ENCODE results near the gene GPR78.
"Not testable (repeated sequence)": the region's sequence is repeated elsewhere in the genome, so short reads cannot be mapped to it uniquely, and the experiment has no call there.

Gene GPR78

DNA sequence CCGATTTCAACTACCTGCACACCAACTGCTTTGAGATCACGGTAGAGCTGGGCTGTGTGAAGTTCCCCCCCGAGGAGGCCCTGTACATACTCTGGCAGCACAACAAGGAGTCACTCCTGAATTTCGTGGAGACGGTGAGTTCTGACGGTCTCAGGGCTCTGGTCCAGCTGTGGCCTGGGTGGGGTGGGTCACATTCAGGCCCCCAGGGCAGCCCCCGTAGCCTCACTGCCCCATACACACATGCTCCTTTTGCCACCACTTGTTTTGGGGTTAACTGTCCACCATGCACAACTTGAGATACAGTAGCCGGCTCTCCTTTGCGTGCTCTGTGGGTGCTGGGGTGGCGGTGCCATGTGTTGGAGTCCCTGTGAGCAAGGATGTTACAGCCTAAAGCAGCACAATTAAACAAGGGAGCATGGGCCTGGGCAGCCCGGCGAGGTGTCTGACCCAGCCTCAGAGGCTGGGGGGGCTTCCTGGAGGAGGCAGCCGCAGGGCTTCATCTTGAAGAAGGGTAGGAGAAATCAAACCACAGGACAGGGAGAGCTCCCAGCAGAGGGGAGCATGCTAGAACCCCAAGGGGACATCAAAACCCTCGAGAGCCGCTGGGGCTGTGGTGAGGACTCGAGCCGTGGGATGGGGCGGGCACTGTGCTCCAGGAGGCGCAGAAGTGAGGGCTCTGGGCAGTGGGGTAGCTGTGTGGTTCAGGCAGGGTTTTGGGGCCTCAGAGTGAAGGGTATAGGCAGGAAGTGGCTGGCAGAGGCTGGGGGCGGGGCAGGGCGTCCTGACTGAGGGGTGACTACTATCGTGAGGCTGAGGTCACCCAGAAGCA is 34.4 kb downstream of the GPR78 start:
- DNase-seq (ENCODE audit: low read depth, low spot score), result no peak

- DNase-seq (ENCODE audit: low read depth, low spot score), result no peak
Measured at GRCh38 chr4:8615366-8615765, 35.2 kb downstream of the GPR78 start.

GRCh38 chr4:8615921-8616787 is 36.0 kb downstream of the GPR78 start:
- DNase-seq (ENCODE audit: low read depth, low spot score), result no peak

GRCh38 chr4:8616831-8617230 is 36.6 kb downstream of the GPR78 start:
- no peak for DNase-seq (ENCODE audit: low read depth, low spot score)

- no peak for DNase-seq (ENCODE audit: low read depth, low spot score)
Measured at GRCh38 chr4:8617486-8618040, 37.4 kb downstream of the GPR78 start.

GRCh38 chr4:8618421-8618820 is 38.2 kb downstream of the GPR78 start:
- no peak for DNase-seq (ENCODE audit: low read depth, low spot score)

DNA sequence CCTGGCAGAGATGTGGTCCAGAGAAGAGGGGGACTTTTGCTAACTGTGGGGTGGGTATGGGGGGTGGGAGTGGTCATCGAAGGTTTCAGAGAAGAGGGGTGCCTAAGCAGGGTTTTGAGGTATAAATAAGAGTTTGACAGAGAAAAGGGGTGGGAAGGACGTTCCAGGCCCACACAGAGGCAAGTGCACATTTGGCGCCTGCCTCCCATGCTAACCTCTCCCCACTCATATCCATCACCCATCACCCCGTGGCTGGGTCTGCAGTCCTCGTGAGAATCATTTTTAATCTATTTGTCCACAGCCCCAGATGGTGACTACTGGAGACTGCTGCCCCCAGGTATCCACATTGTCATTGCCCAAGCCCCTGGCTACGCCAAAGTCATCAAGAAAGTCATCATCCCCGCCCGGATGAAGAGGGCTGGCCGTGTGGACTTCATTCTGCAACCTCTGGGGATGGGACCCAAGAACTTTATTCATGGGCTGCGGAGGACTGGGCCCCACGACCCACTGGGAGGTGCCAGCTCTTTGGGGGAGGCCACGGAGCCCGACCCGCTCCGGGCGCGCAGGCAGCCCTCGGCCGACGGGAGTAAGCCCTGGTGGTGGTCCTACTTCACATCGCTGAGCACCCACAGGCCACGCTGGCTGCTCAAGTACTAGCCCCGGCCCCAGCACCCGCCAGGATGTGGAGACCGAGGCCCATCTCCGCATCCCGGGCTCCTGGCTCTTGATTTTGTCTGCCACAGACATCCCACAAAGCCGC is 38.9 kb downstream of the GPR78 start:
- DNase-seq (ENCODE audit: low read depth, low spot score), result no peak

DNA sequence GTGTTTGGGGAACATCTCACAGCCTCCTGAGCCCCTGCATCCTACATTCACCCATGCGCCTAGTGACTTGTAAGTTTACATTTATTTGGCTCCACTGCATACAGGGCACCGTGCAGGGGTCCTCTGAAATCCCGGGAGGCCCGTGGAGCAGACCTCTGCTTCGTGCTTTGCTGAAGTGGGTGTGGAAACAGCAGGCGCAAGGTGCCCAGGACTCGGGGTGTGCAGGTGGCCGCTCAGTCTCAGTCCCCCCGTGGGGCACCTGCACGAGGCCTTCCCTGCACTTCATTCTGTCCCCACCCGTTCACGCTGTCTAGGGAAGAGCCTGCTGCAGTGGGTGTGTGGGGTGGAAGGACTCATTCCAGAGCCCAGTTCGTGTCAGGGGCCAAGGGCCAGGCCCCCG is 40.9 kb downstream of the GPR78 start:
- not testable (repeated sequence) for DNase-seq (ENCODE audit: low read depth, low spot score)

DNA sequence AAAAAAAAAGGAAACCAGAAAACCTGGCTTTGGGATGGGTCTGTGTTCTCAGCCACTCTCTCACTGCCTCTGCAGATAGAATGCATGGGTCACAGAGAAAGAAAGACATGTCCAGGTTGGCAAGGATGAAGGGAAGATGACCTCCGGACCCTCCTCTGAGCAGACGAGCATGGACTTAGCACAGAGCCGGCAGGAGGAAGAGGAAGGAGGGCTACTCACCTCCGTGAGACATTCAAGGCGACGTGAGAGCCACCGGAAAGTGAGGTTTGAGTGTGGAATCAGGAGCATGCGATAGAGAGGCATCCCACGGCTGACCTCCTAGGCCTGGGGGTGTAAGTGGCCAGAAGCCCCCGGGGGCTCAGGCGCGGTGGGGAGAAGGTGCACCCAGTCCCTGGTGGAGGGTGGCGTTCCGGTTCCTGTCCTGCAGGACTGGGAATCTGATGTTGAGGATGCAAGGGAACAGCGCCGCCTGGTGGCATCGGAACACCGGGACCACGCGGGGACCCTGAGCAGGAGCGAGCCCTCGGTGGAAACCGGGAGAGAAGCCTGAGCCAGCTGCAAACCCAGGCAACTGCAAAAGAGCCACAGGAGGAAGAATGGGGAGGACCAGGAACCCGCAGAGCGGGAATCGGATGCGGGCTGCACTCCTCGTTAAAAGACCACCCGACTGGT is 44.5 kb downstream of the GPR78 start:
- DNase-seq (ENCODE audit: low read depth, low spot score), result not testable (repeated sequence)

DNA sequence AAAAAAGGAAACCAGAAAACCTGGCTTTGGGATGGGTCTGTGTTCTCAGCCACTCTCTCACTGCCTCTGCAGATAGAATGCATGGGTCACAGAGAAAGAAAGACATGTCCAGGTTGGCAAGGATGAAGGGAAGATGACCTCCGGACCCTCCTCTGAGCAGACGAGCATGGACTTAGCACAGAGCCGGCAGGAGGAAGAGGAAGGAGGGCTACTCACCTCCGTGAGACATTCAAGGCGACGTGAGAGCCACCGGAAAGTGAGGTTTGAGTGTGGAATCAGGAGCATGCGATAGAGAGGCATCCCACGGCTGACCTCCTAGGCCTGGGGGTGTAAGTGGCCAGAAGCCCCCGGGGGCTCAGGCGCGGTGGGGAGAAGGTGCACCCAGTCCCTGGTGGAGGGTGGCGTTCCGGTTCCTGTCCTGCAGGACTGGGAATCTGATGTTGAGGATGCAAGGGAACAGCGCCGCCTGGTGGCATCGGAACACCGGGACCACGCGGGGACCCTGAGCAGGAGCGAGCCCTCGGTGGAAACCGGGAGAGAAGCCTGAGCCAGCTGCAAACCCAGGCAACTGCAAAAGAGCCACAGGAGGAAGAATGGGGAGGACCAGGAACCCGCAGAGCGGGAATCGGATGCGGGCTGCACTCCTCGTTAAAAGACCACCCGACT is 50.2 kb downstream of the GPR78 start:
- DNase-seq (ENCODE audit: low read depth, low spot score), result not testable (repeated sequence)

DNA sequence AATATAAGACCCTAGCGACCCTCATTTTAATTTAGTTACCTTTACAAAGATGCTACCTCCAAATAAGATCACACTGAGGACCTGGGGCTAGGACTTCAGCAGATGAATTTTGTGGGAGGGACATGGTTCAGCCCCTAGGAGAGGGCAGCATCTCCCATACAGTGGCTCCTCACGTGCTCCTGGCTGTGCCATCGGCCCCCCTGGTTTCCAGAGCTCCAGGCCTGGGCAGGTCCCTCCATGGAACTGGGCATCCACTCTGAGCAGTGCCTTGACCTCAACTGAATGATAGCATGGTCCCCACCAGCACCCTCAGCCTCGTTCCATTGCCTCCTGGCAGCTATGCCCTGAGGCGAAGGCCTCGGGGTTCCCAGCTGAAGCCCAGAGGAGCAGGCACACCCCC is 51.7 kb downstream of the GPR78 start:
- DNase-seq (ENCODE audit: low read depth, low spot score), result not testable (repeated sequence)

DNA sequence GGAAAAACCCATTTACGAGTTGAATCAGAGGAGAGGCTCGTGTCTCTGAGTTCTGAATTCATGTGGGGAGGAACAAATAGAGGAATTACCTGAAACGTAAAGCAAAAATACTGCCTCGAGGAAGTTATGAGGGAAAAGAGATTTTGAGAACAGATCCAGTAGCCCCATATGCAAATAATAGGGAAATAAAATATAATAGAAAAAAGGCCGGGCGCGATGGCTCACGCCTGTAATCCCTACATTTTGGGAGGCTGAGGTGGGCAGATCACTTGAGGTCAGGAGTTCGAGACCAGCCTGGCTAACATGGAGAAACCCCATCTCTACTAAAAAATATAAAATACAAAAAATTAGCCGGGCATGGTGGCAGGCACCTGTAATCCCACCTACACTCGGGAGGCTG is 54.6 kb downstream of the GPR78 start:
- DNase-seq (ENCODE audit: low read depth, low spot score), result not testable (repeated sequence)

GRCh38 chr4:8635897-8636554 is 55.8 kb downstream of the GPR78 start:
- not testable (repeated sequence) for DNase-seq (ENCODE audit: low read depth, low spot score)
